ENCODE results near the gene POLR1F. TPM values are rescaled to one million over a fixed set of nuclear protein-coding genes. Genes with fewer than 3 reads are reported as not detected.

POLR1F gene
- total and polyA plus RNA-seq, 9 of the 15 experiments (the other 6 are each of a cell fraction or from before 2014, with no cell fraction given) = 17.5 to 95.3 (median 32.7) TPM

- no peak overlapping the region for H3K4me2 ChIP-seq (ENCODE audit: insufficient read depth, low read length)
- in situ Hi-C loops (cut with MboI) = no loop called here
- no TSS peak for BruUV-seq (replicated peaks)
- no peaks in the 10 kb centered on the region for H3K79me2 ChIP-seq (ENCODE audit: control insufficient read depth, insufficient read depth, low read length)
- no peaks in the 10 kb centered on the region for H3K4me1 ChIP-seq (replicated peaks in 1 of 2; ENCODE audit: control insufficient read depth in 2 of 2, insufficient read depth in 2 of 2, low read length in 2 of 2)
- DNase-seq (ENCODE audit: extremely low read depth in 1 of 4, low spot score in 3 of 4) (no peak), ATAC-seq (no peak), FAIRE-seq (no peak)
- 0% methylated on average over 3 of the region's 3 CpGs for WGBS (ENCODE audit: insufficient coverage, low coverage, missing lambda C conversion rate)
- H3K27ac ChIP-seq (ENCODE audit: extremely low read depth, low read depth, low read length) = no peak overlapping the region
- POLR2A ChIA-PET = interaction anchor here (0.6 to 1.5 kb wide), 2 partner anchors 20 to 528 kb away, joined by 3 read pairs; partner anchors contain the start of gene POLR1F
- H4K20me1 ChIP-seq (replicated peaks; ENCODE audit: control insufficient read depth, insufficient read depth, low read length) = no peaks in the 10 kb centered on the region
- intact Hi-C loops (cut with micrococcal nuclease) = no loop called here
- H3K27me3 ChIP-seq (ENCODE audit: control insufficient read depth in 2 of 2, insufficient read depth in 2 of 2, low read length in 2 of 2) = no peaks in the 10 kb centered on the region
- no peak overlapping the region for H3K4me3 ChIP-seq
- no peaks in the 10 kb centered on the region for H3K9me1 ChIP-seq (ENCODE audit: control insufficient read depth, insufficient read depth, low read length)
- no peak overlapping the region for H3K9ac ChIP-seq (ENCODE audit: insufficient read depth in 1 of 2, low read depth in 2 of 2, low read length in 2 of 2)
- H3K36me3 ChIP-seq (ENCODE audit: control insufficient read depth, insufficient read depth, low read length) = no peaks in the 10 kb centered on the region
- no peaks in the 10 kb centered on the region for H3K9me3 ChIP-seq (replicated peaks; ENCODE audit: control insufficient read depth, insufficient read depth, low read depth, low read length)
- no peak for TF ChIP-seq BHLHE40 (IDR thresholded peaks at IDR 0.05; ENCODE audit: low read length)
- no peak for TF ChIP-seq ZNF398 (CRISPR knock-in tag; IDR thresholded peaks at IDR 0.05)
- TF ChIP-seq RFX1 (IDR thresholded peaks at IDR 0.05) = peak; percentile 73
- H2AFZ ChIP-seq (ENCODE audit: low read depth, low read length) = no peak overlapping the region
- CTCF ChIA-PET (ENCODE audit: low intra/inter-chr PET ratio) = no interaction called here
These were observed 19.9 kb upstream of the POLR1F start for GRCh38 chr7:19728716-19729115.

GRCh38 chr7:19725770-19726169 is 16.9 kb upstream of the POLR1F start:
- intact Hi-C loops (cut with micrococcal nuclease) = no loop called here
- TF ChIP-seq PBX2 (CRISPR knock-in tag; IDR thresholded peaks at IDR 0.05; ENCODE audit: low read depth) (no peak), PBX2 (tag; conservative IDR thresholded peaks at IDR 0.05; ENCODE audit: low read depth) (no peak), GMEB1 (CRISPR knock-in tag; IDR thresholded peaks at IDR 0.05) (no peak), BACH1 (tag; IDR thresholded peaks at IDR 0.05) (no peak), SPI1 (IDR thresholded peaks at IDR 0.05; ENCODE audit: borderline replicate concordance, low read depth, low read length) (no peak), ZBTB7A (IDR thresholded peaks at IDR 0.05; ENCODE audit: borderline replicate concordance, control insufficient read depth, low read depth, low read length) (no peak), ZNF239 (CRISPR knock-in tag; IDR thresholded peaks at IDR 0.05) (no peak)
- CTCF ChIA-PET (ENCODE audit: low intra/inter-chr PET ratio) = no interaction called here

More at GRCh38 chr7:19725770-19726169, 16.9 kb upstream of the POLR1F start:
- H3K36me3 ChIP-seq (ENCODE audit: control insufficient read depth, insufficient read depth, low read length) = no peaks in the 10 kb centered on the region
- 5% methylated on average over 5 of the region's 5 CpGs for WGBS (ENCODE audit: insufficient coverage, low coverage, missing lambda C conversion rate)
- ATAC-seq (no peak), FAIRE-seq (no peak), DNase-seq (ENCODE audit: extremely low read depth in 1 of 4, low spot score in 3 of 4) (no peak)
- no peak overlapping the region for H3K4me3 ChIP-seq
- H4K20me1 ChIP-seq (replicated peaks; ENCODE audit: control insufficient read depth, insufficient read depth, low read length) = no peaks in the 10 kb centered on the region
- H3K9ac ChIP-seq (ENCODE audit: insufficient read depth in 1 of 2, low read depth in 2 of 2, low read length in 2 of 2) = no peak overlapping the region
- no peaks in the 10 kb centered on the region for H3K9me1 ChIP-seq (ENCODE audit: control insufficient read depth, insufficient read depth, low read length)
- in situ Hi-C loops (cut with MboI) = no loop called here
- H3K79me2 ChIP-seq (ENCODE audit: control insufficient read depth, insufficient read depth, low read length) = no peaks in the 10 kb centered on the region
- H3K27ac ChIP-seq (ENCODE audit: extremely low read depth, low read depth, low read length) = no peak overlapping the region
- H3K4me2 ChIP-seq (ENCODE audit: insufficient read depth, low read length) = no peak overlapping the region
- POLR2A ChIA-PET = no interaction called here
- H2AFZ ChIP-seq (ENCODE audit: low read depth, low read length) = no peak overlapping the region
- no peaks in the 10 kb centered on the region for H3K4me1 ChIP-seq (replicated peaks in 1 of 2; ENCODE audit: control insufficient read depth in 2 of 2, insufficient read depth in 2 of 2, low read length in 2 of 2)
- no TSS peak for BruUV-seq (replicated peaks)
- H3K9me3 ChIP-seq (replicated peaks; ENCODE audit: control insufficient read depth, insufficient read depth, low read depth, low read length) = no peaks in the 10 kb centered on the region
- no peaks in the 10 kb centered on the region for H3K27me3 ChIP-seq (ENCODE audit: control insufficient read depth in 2 of 2, insufficient read depth in 2 of 2, low read length in 2 of 2)

All from K562 (cell line).